Gastroesophageal sphincter (tissue), 4 donors: ENCODE measurements around the gene CD93. TPM values are rescaled to one million over a fixed set of nuclear protein-coding genes. Genes with fewer than 3 reads are reported as not detected.

Experiments used
- ATAC-seq: fragments of 150-250 bp; one replicate; pipeline ENCODE4 v1.9.1; 2016; ENCODE audit warnings: mild to moderate bottlenecking, moderate library complexity
- H3K27ac ChIP-seq, 4 donors: fragments of 200-600 bp; sonication (generic) in 3 of 4; 1 replicate in 3 of 4; 2 replicates in 1 of 4; pipeline ENCODE4 v1.5.1; 2016 to 2019
- H3K27me3 ChIP-seq: fragments of 200-600 bp; sonication (generic); one replicate; pipeline ENCODE4 v1.5.1; 2019
- H3K36me3 ChIP-seq, 2 donors: fragments of 200-600 bp; sonication (generic); one replicate each; pipeline ENCODE4 v1.5.1; 2019; ENCODE audit warnings: control low read depth in 1 of 2
- H3K4me1 ChIP-seq, 3 donors: fragments of 200-600 bp; sonication (generic); 1 replicate in 2 of 3; 2 replicates in 1 of 3; pipeline ENCODE4 v1.5.1; 2016 to 2019; ENCODE audit warnings: control low read depth in 2 of 3
- H3K4me3 ChIP-seq, 2 donors: fragments of 200-600 bp; sonication (generic); one replicate each; pipeline ENCODE4 v1.5.1; 2019; ENCODE audit warnings: mild to moderate bottlenecking in 1 of 2, moderate library complexity in 1 of 2
- H3K9me3 ChIP-seq, 3 donors: fragments of 200-600 bp; sonication (generic); one replicate each; pipeline ENCODE4 v1.5.1; 2017 to 2019; ENCODE audit warnings: control low read depth in 2 of 3
- CTCF ChIP-seq, 4 experiments: fragments of 200-600 bp in 2 of 4; fragments of 450-650 bp in 2 of 4; sonication (generic) in 1 of 4; IDR thresholded peaks; one replicate each; pipeline ENCODE4 v1.5.1; 2017 to 2019; ENCODE audit warnings: antibody characterized with exemption in 4 of 4, mild to moderate bottlenecking in 2 of 4, moderate library complexity in 2 of 4
- EP300 ChIP-seq: sonication (generic); formaldehyde crosslinking; IDR thresholded peaks from one replicate; pipeline ENCODE4 v1.6.1; 2017; ENCODE audit warnings: antibody characterized with exemption, mild to moderate bottlenecking
- POLR2A ChIP-seq, 2 donors: fragments of 450-650 bp; IDR thresholded peaks; one replicate each; pipeline ENCODE4 v1.6.1; 2017; ENCODE audit warnings: antibody characterized with exemption in 2 of 2, mild to moderate bottlenecking in 2 of 2, moderate library complexity in 1 of 2
- POLR2AphosphoS5 ChIP-seq: sonication (generic); formaldehyde crosslinking; IDR thresholded peaks from one replicate; pipeline ENCODE4 v1.6.1; 2017; ENCODE audit warnings: antibody characterized with exemption
- whole genome bisulfite sequencing, 2 donors: methylation state at CpG; one replicate each; pipeline ENCODE4 v1.1.5; 2018; ENCODE audit warnings: low coverage in 1 of 2; 5-methylcytosine and 5-hydroxymethylcytosine counted together
- total RNA-seq, 4 donors: library from RNA; depleted of rRNA; stranded (reverse); fragments of >200 nt; gene quantifications; one replicate each; pipeline ENCODE4 v1.1.0, GENCODE V29; 2016

The CD93 gene
- total RNA-seq, 4 donors from 2014 or later, result 20.4 to 75.4 (median 47.2) TPM

- Histone ChIP-seq H3K27me3 (peaks cover 67% of the 10 kb centered on the region), H3K4me3 (no peak overlapping the region), H3K9me3 (no peaks in the 10 kb centered on the region), H3K4me1 (peaks cover 0 to 10% (median 0%) of the 10 kb centered on the region in 3 donors), H3K27ac (no peak overlapping the region), H3K36me3 (no peaks in the 10 kb centered on the region)
- no CpG with 5 or more reads among the region's 11 CpGs for WGBS, 2 donors
- TF ChIP-seq POLR2AphosphoS5 (no peak), EP300 (no peak), POLR2A (IDR thresholded peaks at IDR 0.05) (no peak), CTCF (IDR thresholded peaks at IDR 0.05) (no peak)
- no peak for ATAC-seq
Measured at GRCh38 chr20:23036371-23036770, 49.8 kb downstream of the CD93 start.

- no peaks in the 10 kb centered on the region for H3K36me3 ChIP-seq
- no peak for TF ChIP-seq POLR2AphosphoS5
- TF ChIP-seq EP300, result no peak
- no peak for TF ChIP-seq CTCF (IDR thresholded peaks at IDR 0.05)
- TF ChIP-seq POLR2A (IDR thresholded peaks at IDR 0.05), result no peak
- peaks cover 0 to 10% (median 0%) of the 10 kb centered on the region in 3 donors for H3K4me1 ChIP-seq
- no peak for ATAC-seq
- peaks cover 63% of the 10 kb centered on the region for H3K27me3 ChIP-seq
- no peak overlapping the region for H3K4me3 ChIP-seq
- H3K27ac ChIP-seq, result no peak overlapping the region
- 89% methylated on average over 8 of the region's 41 CpGs; no CpG with 5 or more reads in 1 of the 2 donors for WGBS, 2 donors
- H3K9me3 ChIP-seq, result no peaks in the 10 kb centered on the region
Measured at GRCh38 chr20:23035731-23036130, 50.4 kb downstream of the CD93 start.

- Histone ChIP-seq H3K36me3 (no peaks in the 10 kb centered on the region), H3K4me3 (peak within 1 kb of the TSS in 1 of 2 donors; percentile 27), H3K27me3 (peaks cover 55% of the 10 kb centered on the region), H3K4me1 (peaks cover 0 to 10% (median 0%) of the 10 kb centered on the region in 3 donors), H3K9me3 (no peaks in the 10 kb centered on the region), H3K27ac (no peak within 1 kb of the TSS)
- 43% methylated on average over 16 of the region's 83 CpGs; no CpG with 5 or more reads in 1 of the 2 donors for WGBS, 2 donors
- ATAC-seq, result no peak
- TF ChIP-seq POLR2A (IDR thresholded peaks at IDR 0.05), result no peak
- no peak for TF ChIP-seq POLR2AphosphoS5
- TF ChIP-seq CTCF (IDR thresholded peaks at IDR 0.05), result no peak
- no peak for TF ChIP-seq EP300
Measured at GRCh38 chr20:23034721-23035671, 51.1 kb downstream of the CD93 start, which contains the start of gene SSTR4. Gene SSTR4, plus strand, starts transcription at chr20:23035312. Its CDS starts 172 bp downstream, at chr20:23035484.

- WGBS, 2 donors, result no CpG with 5 or more reads among the region's 4 CpGs
- no peaks in the 10 kb centered on the region for H3K36me3 ChIP-seq
- no peak overlapping the region for H3K4me3 ChIP-seq
- no peak overlapping the region for H3K27ac ChIP-seq
- peaks cover 0 to 10% (median 0%) of the 10 kb centered on the region in 3 donors for H3K4me1 ChIP-seq
- no peak for ATAC-seq
- H3K27me3 ChIP-seq, result peaks cover 48% of the 10 kb centered on the region
- no peak for TF ChIP-seq CTCF (IDR thresholded peaks at IDR 0.05)
- no peak for TF ChIP-seq POLR2AphosphoS5
- no peak for TF ChIP-seq EP300
- TF ChIP-seq POLR2A (IDR thresholded peaks at IDR 0.05), result no peak
- no peaks in the 10 kb centered on the region for H3K9me3 ChIP-seq
Measured at GRCh38 chr20:23033918-23034317, 52.2 kb downstream of the CD93 start.
